Astrocyte of the spinal cord (primary cell): ENCODE results near the gene ROR1.

Experiments used
- DNase-seq: peaks from one replicate; pipeline ENCODE4 v3.0.0; 2011; ENCODE audit warnings: low read depth, low spot score
- H3K4me3 ChIP-seq: 2 replicates; pipeline ENCODE4 v1.5.1; 2011; ENCODE audit warnings: low read depth, mild to moderate bottlenecking, low read length, moderate library complexity
- in situ Hi-C: cut with HindIII; loops from 2 replicates; pipeline ENCODE4 v1.10.0; 2017; ENCODE audit warnings: low sequenced_read_pairs
- TF ChIP-seq, protein P1 (sequence below): IDR thresholded peaks from 2 replicates; pipeline ENCODE4 v1.5.1; 2012; ENCODE audit warnings: low read depth, mild to moderate bottlenecking, low read length, inconsistent platforms

Gene ROR1

DNA sequence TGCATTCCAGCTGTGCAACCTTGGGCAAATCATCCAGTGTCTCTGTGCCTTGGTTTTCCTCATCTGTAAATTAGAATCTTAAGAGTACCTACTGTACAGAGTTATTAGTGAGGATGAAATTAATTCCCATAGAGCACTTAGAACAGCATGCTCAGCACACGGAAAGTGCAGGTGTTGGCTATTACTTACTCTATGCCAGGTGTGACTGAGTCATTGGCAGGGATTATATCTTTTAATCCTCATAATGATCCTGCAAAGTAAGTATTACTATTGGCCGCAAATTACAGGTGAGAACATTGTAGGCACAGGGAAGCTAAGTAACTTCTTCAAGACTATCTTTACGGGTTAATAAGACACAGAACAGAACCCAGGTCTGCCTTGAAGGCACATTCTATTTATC is 423.3 kb downstream of the ROR1 start:
- TF ChIP-seq, protein P1, sequence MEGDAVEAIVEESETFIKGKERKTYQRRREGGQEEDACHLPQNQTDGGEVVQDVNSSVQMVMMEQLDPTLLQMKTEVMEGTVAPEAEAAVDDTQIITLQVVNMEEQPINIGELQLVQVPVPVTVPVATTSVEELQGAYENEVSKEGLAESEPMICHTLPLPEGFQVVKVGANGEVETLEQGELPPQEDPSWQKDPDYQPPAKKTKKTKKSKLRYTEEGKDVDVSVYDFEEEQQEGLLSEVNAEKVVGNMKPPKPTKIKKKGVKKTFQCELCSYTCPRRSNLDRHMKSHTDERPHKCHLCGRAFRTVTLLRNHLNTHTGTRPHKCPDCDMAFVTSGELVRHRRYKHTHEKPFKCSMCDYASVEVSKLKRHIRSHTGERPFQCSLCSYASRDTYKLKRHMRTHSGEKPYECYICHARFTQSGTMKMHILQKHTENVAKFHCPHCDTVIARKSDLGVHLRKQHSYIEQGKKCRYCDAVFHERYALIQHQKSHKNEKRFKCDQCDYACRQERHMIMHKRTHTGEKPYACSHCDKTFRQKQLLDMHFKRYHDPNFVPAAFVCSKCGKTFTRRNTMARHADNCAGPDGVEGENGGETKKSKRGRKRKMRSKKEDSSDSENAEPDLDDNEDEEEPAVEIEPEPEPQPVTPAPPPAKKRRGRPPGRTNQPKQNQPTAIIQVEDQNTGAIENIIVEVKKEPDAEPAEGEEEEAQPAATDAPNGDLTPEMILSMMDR = no peak
- no peak for DNase-seq
- no peak overlapping the region for H3K4me3 ChIP-seq
- in situ Hi-C loops = no loop called here

DNA sequence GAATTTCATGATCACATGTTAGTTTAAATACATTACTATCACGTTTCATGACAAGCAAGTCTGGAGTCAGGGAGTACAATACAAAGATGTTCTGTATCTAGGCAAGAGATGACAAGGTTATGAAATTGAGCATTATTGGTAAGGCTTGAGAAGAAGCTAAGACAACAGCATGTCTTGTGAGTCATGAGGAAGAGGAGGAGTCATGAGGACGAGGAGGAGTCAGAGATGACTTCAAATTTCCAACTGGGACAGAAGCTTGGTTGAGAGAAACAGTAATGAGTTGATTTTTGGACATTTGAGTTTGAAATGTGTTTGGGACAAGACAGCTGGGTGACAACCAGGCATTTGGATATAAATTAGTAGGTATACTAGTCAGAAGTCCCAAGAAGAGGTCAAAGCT is 425.3 kb downstream of the ROR1 start:
- no peak for DNase-seq
- in situ Hi-C loops = no loop called here
- no peak overlapping the region for H3K4me3 ChIP-seq
- TF ChIP-seq, protein P1 = no peak

DNA sequence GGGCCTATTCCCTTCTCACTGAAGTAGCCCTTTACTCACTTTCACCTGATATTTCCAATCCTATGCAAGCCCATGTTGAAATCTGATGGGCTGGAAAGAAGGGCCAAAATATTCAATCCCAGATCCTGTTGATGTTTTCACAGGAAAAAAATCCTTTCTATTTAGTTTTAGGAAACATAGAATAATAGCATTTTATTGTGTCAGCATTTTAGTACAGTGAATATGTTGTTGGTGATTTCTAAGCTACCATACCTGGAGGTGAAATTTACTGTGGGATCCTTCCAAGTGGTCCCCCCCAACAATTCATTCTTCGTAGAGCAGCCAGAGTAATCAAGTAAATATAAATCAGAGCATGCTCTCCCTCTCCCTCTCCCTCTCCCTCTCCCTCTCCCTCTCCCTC is 426.2 kb downstream of the ROR1 start:
- in situ Hi-C loops = no loop called here
- DNase-seq = no peak
- no peak overlapping the region for H3K4me3 ChIP-seq
- TF ChIP-seq, protein P1 = no peak

DNA sequence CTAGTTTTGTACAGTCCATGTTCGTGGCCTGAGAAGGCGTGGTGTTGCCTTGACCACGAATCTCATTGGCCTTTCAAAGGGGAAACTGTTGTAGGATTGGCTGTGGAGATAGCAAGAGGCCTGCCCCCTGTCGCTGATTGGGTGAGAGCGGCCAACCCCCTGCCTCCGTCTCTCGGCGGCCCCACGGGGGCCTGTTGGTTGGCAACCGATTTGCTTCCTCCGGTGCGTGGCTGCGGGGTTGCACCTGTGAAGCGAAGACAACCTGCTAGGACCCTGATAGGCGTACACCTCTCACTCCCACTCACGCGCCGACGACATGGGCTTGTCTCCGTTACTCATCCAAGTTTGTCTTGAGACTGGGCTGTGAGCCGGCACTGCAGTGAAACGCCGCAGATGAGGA is 429.6 kb downstream of the ROR1 start, which contains the start of gene UBE2U:
UBE2U (plus strand) TSS at position 204 of the 400 bp plus-strand sequence. CDS start 428 bp downstream, outside the sequence.
- no peak for DNase-seq
- TF ChIP-seq, protein P1 = no peak
- in situ Hi-C loops = no loop called here
- no peak within 1 kb of the TSS for H3K4me3 ChIP-seq

DNA sequence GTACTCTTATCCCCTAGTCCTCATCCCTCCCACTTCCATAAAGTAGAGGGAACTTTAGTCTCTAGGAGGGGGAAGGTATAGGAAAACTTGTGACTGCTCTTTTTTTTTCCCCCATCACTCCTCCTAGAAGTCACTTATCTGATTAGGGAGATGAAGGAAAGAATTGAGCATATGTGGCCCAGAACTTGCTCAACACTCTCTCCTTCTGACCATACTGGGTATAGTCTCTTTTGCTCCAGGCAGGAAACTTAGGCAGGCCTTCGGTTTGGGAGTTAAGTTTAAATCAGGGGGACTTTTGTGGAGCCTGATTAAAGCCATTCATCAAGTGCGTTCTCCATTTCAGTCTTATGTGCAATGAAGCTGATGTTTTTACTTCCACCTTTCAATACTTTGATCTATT is 435.4 kb downstream of the ROR1 start:
- H3K4me3 ChIP-seq = no peak overlapping the region
- TF ChIP-seq, protein P1 = no peak
- DNase-seq = no peak
- in situ Hi-C loops = no loop called here

DNA sequence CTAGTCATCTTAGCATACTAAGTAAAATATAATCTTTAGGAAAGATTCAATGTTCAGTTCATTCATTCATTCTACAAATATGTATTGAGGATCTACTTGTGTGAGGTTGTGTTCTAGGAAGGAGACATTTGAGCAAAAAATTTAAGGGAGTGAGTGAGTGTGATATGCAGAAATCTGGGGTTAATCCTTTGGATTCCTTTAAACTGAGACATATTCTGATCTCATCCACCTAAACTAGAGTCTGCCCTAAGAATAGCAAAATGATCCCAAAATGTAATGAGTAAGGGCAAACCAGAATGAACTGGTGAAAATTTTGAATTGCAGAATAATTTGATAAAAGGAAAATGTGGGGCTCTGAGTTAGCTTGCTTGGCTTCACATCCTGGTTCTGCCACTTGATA is 438.2 kb downstream of the ROR1 start:
- H3K4me3 ChIP-seq = no peak overlapping the region
- in situ Hi-C loops = no loop called here
- TF ChIP-seq, protein P1 = no peak
- DNase-seq = peak; percentile 48

DNA sequence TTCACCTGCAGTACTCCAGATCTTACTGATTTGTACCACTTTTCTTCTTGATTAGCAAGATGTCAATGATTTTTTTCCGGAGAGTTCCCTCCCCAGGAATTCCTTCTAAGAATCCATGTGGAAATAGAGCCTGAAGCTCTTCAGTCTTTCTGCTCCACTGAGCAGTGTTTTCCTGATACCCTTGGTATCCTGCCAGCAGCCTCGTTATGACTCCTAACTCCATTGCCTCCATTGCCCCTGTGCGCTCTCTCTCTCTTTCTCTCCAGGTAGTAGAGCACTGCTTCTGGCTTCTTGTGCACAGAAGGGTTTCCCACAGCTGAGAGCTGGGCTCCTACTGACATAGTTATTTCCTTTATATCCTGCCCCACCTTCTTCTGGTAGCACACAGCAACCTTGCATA is 441.8 kb downstream of the ROR1 start:
- no peak overlapping the region for H3K4me3 ChIP-seq
- DNase-seq = no peak
- in situ Hi-C loops = no loop called here
- TF ChIP-seq, protein P1 = no peak
